ENCODE data around the gene CANX. TPM values are rescaled to one million over a fixed set of nuclear protein-coding genes. Genes with fewer than 3 reads are reported as not detected.
A peak's percentile ranks its signal among the peaks of the same experiment; 100 is the strongest.

Gene CANX
- total RNA-seq, 1 donor, result 645 TPM

GRCh38 chr5:179762079-179762780, 63.5 kb downstream of the CANX start:
- no peak for TF ChIP-seq CTCF (IDR thresholded peaks at IDR 0.05; ENCODE audit: insufficient read depth, low read length)
- H3K4me3 ChIP-seq (ENCODE audit: low read depth, low read length), result no peak overlapping the region
- peak; percentile 74 for DNase-seq (ENCODE audit: low read depth)

- no peak overlapping the region for H3K4me3 ChIP-seq (ENCODE audit: low read depth, low read length)
- no peak for TF ChIP-seq CTCF (IDR thresholded peaks at IDR 0.05; ENCODE audit: insufficient read depth, low read length)
- peak; percentile 75 for DNase-seq (ENCODE audit: low read depth)
Measured at GRCh38 chr5:179762781-179763176, 64.0 kb downstream of the CANX start.

GRCh38 chr5:179763215-179763945, 64.6 kb downstream of the CANX start:
- DNase-seq (ENCODE audit: low read depth), result peak; percentile 92
- peak overlapping the region; percentile 7 for H3K4me3 ChIP-seq (ENCODE audit: low read depth, low read length)
- peak; percentile 87 for TF ChIP-seq CTCF (IDR thresholded peaks at IDR 0.05; ENCODE audit: insufficient read depth, low read length)

GRCh38 chr5:179764056-179764455, 65.3 kb downstream of the CANX start:
- DNase-seq (ENCODE audit: low read depth), result no peak
- no peak overlapping the region for H3K4me3 ChIP-seq (ENCODE audit: low read depth, low read length)
- TF ChIP-seq CTCF (IDR thresholded peaks at IDR 0.05; ENCODE audit: insufficient read depth, low read length), result no peak

- no peak for TF ChIP-seq CTCF (IDR thresholded peaks at IDR 0.05; ENCODE audit: insufficient read depth, low read length)
- no peak overlapping the region for H3K4me3 ChIP-seq (ENCODE audit: low read depth, low read length)
- DNase-seq (ENCODE audit: low read depth), result peak; percentile 93
Measured at GRCh38 chr5:179765400-179765799, 66.6 kb downstream of the CANX start.

- TF ChIP-seq CTCF (IDR thresholded peaks at IDR 0.05; ENCODE audit: insufficient read depth, low read length), result no peak
- peak; percentile 23 for DNase-seq (ENCODE audit: low read depth)
- no peak overlapping the region for H3K4me3 ChIP-seq (ENCODE audit: low read depth, low read length)
Measured at GRCh38 chr5:179766021-179766725, 67.4 kb downstream of the CANX start.
